Heart left ventricle (tissue), 13 donors: ENCODE data around the gene ARHGAP44.

Experiments used
- CTCF ChIP-seq, 12 donors: fragments of 200-600 bp; sonication (generic) in 4 of 12; IDR thresholded peaks; one replicate each; pipeline versions ENCODE4 v1.5.0 to v1.8.0; 2018 to 2022; ENCODE audit warnings: antibody characterized with exemption in 12 of 12, mild to moderate bottlenecking in 5 of 12
- POLR2A ChIP-seq, 2 donors: fragments of 450-650 bp; IDR thresholded peaks; one replicate each; pipeline ENCODE4 v1.6.1; 2017; ENCODE audit warnings: antibody characterized with exemption in 2 of 2, mild to moderate bottlenecking in 2 of 2, moderate library complexity in 2 of 2
- donor health status: ischemic (EF 13 %, LVEDD 7.1; RV severe dilation, severe dysfunction).
- donor health status: DM: no; HTN: yes; CAD: no.
- donor health status: DM: no; HTN: no; CAD: no.
- donor health status: ischemic (EF 25% LVEDD 6.9; RV normal size, moderate dysfunction).
- donor health status: ischemic (EF 25% LVEDD 5.7; RV mildly dilated, moderate dysfunction).
- donor health status: ischemic (EF 35%, LVEDD 5.7; RV mildly dilated, moderate dysfunction).
- donor health status: nonischemic (EF 11% LVEDD 7.7; RV severe dilation, severe dysfunction).
- donor health status: DM: yes; HTN: yes; CAD: no.
- donor health status: PGD.
- donor health status: ischemic (EF 29% LVEDD 5.4; RV normal size, mild dysfunction).
- donor health status: nonischemic (EF 23%, LVEDD 6.1; RV moderate dilation, normal function).

DNA sequence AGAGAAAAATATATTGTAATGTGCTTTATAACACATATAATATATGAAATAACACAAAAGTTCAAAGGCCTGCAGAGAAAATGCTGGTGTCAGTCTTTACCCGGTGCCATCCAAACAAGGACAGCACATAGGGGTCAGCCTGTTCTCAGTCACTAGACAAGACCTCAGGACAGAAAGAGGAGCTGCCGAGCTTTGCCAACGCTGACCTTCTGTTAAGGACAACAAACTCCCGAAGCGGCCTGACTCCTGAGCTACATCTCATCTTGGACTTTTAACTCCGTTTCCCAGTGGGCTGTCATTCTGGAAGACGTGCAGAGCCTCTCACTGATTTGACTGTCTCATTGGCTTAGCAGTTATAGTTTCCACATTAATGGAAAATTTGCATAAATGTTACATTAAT, 221.7 kb downstream of the ARHGAP44 start:
- TF ChIP-seq POLR2A (IDR thresholded peaks at IDR 0.05), result no peak
- TF ChIP-seq CTCF (IDR thresholded peaks at IDR 0.05), result no peak
